GM18508 (cell line): ENCODE results near the gene CYB561.

Source experiments
- ATAC-seq: cut with Tn5 transposase; IDR thresholded peaks from one replicate; pipeline ENCODE4 v1.9.1; 2021; ENCODE audit warnings: moderate number of reproducible peaks; ENCODE audit not compliant: insufficient read depth, unreplicated experiment

CYB561 gene

DNA sequence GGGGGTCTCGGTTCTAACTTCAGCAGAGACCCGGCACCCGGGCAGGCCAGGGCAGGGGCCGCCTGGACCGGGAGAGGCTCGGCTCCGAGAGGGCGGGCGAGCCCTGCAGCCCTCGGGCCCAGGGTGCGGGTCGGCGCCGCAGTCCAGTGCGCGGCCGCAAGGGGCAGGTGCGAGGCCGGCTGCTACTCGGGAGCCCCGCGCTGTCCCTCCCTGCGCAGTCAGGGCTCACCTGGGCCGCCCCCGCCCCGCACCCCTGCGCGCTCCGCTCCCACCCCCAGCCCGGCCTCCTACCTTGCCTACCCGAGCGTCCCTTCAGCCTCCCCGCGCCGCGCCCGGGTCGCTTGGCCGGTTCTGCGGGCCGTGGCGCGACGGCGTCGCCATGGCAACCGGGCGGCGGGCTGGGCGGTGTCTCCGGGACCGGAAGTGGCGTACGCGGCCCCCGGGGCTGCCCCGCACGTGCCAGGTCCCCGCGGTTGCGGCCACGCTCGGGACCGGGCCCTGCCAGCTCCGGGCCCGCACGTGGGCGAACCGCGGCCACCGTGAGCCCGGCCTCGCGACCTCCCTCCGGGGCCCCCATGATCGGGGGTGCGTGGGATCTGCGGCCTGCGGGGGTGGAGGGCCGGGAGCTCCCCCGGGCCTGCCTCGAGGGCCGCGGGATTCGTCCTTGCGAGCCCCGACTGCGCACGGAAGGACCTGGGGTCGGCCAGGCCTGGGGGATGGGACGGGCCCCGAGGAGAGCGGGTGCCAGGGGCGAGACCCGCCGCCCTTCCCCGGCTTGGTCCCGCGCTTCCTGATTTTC lies at the start of gene CYB561:
Gene CYB561, minus strand, starts transcription at position 353 of the 799 bp plus-strand sequence. CDS start 8,759 bp downstream, outside the sequence.
- ATAC-seq = no peak

- no peak for ATAC-seq
Observed at GRCh38 chr17:63495491-63495890, 49.4 kb upstream of the CYB561 start.

DNA sequence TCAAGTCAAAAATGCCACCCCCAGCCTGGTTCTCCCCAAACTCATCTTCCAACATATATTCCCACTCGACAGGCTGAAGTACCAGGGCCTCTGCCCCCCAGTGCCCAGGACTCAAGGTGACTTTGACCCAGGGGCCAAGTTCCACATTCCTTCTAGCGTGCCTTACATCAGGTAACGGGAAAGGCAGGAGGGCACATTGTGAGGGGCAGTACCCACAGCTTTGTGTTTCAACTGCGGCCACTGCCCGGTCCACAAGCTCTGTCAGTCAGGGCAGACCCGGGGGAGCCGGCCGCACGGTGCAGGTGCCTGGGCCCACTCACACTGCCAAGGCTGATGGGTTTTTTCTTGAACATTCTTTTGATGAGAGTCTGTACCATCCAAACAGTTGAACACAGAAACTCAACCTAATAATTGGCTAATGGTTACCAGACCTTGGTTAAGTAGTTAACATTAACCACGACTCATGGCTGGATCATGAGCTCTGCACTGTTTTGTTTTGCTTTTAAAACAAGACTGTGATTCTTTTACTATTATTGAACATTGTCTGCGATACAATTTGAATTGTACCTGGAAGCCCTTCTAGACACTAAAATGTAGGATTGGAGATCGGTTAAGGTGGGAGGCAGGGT lies 48.3 kb upstream of the CYB561 start:
- no peak for ATAC-seq

GRCh38 chr17:63493411-63493810 lies 47.3 kb upstream of the CYB561 start:
- ATAC-seq = no peak

DNA sequence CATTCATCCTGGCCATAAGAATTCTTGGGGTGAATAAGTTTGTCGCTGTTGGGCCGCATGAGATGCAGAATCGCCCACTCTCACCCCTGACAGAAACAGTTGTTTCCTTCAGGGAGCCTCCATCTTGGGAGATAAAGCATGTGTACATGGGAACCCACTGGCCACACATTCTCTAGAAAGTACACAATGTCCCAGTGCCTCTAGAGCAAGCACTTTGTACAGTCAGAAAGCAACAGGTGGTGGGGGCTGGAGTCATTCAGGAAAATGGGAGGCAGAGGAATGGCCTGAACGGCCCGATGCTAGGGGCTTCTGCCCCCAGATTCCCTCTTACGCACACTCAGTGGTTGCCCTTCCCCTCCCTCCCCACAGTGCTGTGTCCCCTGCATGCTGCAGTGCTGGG lies 46.8 kb upstream of the CYB561 start:
- no peak for ATAC-seq

- ATAC-seq = no peak
Observed at GRCh38 chr17:63491977-63492618, 46.0 kb upstream of the CYB561 start.

- no peak for ATAC-seq
Observed at GRCh38 chr17:63491413-63491812, 45.3 kb upstream of the CYB561 start.

DNA sequence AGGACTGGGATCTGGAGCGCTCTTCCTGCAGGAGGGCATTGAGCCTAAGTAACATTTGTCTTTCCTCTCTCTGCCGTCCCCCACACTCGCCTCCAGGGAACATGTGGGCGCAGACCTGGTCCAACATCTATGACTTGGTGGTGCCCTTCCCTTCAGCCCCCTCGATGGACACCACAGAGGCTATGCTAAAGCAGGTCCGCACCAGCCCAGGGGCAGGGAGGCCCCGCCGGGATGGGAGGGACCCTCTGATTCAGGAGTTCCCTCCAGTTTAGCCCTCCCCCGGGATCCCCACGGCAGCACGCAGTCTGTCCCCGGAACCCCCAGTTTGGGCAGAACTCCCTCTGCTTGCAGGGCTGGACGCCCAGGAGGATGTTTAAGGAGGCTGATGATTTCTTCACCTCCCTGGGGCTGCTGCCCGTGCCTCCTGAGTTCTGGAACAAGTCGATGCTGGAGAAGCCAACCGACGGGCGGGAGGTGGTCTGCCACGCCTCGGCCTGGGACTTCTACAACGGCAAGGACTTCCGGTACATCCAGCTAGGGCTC lies 44.8 kb upstream of the CYB561 start:
- ATAC-seq = no peak

DNA sequence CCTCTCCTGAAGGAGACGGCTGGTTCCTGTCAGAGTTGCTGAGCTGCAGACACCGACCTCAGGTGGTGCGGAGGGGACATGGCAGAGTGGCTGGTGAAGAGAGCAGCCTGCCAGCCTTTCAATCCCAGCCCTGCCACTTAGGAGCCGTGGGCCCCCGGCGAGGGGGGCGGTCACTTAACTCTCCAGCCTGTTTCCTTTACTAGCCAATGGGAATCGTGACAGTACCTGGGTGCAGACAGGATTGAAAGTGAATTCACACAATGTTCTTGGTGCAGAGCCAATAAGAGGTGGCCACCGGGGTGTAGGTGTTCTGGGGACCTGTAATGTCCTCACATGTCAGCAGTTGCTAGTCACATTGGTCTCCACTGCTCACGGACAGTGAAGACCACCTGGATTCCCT lies 44.2 kb upstream of the CYB561 start:
- ATAC-seq = no peak

DNA sequence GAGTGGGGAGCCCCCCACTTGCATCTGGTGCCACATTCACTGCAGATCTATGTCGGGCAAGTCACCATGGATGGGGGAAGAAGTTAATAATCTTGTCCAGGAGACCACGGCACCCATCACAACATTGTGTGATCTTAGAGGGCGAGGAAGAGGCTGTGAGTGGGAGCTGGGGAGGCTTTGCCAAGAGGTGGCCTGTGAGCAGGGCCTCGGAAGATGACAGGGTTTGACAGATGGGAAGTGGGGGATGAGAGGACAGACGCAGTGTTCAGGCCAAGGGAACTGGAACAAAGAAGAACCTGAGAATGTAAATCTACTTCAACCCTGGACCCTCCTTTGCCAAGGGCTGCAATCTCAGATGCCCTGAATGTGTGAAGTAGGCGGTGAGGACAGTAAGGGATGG lies 43.2 kb upstream of the CYB561 start:
- ATAC-seq = no peak

DNA sequence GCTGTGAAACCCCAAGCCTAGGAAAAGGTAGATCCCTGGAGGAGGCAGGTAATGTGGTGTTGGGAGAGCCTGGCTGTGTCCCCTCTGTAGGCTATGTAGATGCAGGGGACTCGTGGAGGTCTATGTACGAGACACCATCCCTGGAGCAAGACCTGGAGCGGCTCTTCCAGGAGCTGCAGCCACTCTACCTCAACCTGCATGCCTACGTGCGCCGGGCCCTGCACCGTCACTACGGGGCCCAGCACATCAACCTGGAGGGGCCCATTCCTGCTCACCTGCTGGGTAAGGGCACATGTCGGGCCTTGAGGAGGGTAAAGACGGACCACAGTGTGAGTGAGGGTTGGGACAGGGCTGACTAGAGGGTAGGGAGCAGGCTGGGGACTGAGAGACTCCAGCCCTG lies 42.7 kb upstream of the CYB561 start:
- ATAC-seq = no peak

DNA sequence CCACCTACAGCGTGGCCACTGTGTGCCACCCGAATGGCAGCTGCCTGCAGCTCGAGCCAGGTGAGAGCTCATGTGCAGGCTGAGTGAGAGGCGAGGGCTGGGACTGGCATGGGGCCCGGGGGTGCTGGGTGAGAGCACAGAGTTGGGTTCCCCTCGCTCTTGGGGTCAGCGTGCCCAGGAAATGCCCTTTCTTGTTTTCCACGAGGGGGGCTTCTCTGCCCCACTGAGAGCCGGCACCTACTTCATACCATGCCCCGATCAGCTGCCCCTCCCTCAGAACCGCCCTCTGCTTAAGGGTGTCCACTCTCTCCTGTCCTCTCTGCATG lies 40.9 kb upstream of the CYB561 start:
- no peak for ATAC-seq

- ATAC-seq = no peak
Observed at GRCh38 chr17:63486317-63487013, 40.4 kb upstream of the CYB561 start.

GRCh38 chr17:63483655-63484575 lies 37.8 kb upstream of the CYB561 start:
- no peak for ATAC-seq

GRCh38 chr17:63483038-63483437 lies 36.9 kb upstream of the CYB561 start:
- ATAC-seq = no peak

DNA sequence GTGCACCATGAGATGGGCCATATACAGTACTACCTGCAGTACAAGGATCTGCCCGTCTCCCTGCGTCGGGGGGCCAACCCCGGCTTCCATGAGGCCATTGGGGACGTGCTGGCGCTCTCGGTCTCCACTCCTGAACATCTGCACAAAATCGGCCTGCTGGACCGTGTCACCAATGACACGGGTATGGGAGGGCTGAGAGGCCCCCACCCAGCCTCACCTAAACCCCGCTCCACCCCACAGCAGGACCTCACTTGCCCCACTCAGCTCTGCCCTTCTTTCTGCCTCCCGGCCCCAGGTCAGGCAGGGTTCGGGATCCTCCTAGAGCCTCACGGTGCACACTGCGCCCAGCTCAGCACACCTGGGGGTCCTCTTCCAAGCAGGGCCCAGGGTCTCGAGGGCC lies 36.4 kb upstream of the CYB561 start:
- no peak for ATAC-seq

DNA sequence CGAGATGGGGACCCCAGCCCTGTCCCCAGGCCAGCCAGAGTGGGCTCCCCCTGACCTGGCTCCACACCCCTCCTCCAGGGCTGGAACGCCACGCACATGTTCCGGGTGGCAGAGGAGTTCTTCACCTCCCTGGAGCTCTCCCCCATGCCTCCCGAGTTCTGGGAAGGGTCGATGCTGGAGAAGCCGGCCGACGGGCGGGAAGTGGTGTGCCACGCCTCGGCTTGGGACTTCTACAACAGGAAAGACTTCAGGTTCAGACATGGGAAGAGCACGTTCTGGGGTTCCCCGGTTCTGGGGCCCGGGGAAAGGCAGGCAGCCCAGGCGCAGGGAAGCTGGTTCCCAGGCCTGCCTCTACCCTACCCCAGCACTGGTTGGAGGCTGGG lies 35.4 kb upstream of the CYB561 start:
- no peak for ATAC-seq

- no peak for ATAC-seq
Observed at GRCh38 chr17:63480826-63481487, 34.9 kb upstream of the CYB561 start.

DNA sequence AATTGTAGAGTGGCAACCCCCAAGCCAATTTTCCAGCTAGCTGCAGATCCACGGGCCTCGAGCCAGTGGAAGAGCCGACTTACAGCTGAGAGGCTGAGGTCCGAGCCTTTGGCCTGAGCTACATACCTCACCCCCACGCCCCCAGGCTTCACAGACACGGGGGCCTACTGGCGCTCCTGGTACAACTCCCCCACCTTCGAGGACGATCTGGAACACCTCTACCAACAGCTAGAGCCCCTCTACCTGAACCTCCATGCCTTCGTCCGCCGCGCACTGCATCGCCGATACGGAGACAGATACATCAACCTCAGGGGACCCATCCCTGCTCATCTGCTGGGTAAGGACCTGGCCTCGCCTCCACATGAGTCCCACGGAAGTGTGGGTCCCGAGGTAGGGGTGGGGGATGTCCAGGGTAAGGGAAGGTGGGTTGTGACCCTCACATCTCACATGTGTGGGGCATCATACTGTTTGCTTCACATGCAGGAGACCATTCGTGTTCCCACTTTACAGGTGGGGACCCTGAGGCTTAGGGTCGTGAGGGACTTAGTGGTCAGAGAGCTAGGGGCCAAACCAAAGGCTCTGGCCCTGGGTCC lies 34.2 kb upstream of the CYB561 start:
- no peak for ATAC-seq
